HG02938 (cell line): ENCODE data around the gene CARD6.
"Not testable (repeated sequence)": the region's sequence is repeated elsewhere in the genome, so short reads cannot be mapped to it uniquely, and the experiment has no call there.

Source experiments
- ATAC-seq: cut with Tn5 transposase; IDR thresholded peaks from one replicate; pipeline ENCODE4 v1.9.1; 2021; ENCODE audit warnings: mild to moderate bottlenecking, moderate library complexity; ENCODE audit not compliant: unreplicated experiment

Gene CARD6

DNA sequence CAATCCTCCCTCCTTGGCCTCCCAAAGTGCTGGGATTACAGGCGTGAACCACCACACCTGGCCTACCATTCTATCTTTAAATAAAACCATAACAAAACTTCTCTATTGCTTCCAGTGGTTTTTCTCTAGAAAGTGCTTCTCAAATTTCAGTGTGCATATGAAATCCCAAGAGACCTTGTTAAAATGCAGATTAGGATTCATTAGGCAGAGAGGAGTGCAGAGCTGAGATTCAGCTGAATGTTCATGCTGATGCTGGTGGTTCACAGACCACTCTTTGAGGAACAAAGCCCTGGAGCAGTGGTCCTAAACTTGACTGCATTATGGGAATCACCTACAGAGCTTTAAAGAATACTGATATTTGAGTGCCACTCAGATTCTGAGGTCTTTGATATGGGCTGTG, 28.2 kb downstream of the CARD6 start:
- no peak for ATAC-seq

GRCh38 chr5:40871177-40871576, 30.0 kb downstream of the CARD6 start:
- ATAC-seq = no peak

DNA sequence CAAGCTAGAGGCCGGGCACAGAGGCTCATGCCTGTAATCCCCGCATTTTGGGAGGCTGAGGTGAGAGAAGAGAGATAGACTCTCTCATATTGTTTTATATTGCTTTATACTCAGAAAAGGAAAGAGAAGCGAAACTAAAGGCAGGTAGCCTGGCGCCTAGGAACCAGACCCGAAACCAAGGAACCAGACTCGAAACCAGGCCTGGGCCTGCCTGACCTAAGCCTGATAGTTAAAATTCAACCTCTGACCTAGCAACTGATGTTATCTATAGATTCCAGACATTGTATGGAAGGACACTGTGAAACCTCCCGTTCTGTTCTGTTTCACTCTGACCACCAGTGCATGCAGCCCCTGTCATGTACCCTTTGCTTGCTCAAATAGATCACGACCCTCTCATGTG, 31.1 kb downstream of the CARD6 start:
- ATAC-seq = not testable (repeated sequence)

- no peak for ATAC-seq
Measured at GRCh38 chr5:40873286-40873880, 32.2 kb downstream of the CARD6 start.

GRCh38 chr5:40875958-40876357, 34.8 kb downstream of the CARD6 start:
- ATAC-seq = no peak

GRCh38 chr5:40877371-40877988, 36.3 kb downstream of the CARD6 start:
- no peak for ATAC-seq

DNA sequence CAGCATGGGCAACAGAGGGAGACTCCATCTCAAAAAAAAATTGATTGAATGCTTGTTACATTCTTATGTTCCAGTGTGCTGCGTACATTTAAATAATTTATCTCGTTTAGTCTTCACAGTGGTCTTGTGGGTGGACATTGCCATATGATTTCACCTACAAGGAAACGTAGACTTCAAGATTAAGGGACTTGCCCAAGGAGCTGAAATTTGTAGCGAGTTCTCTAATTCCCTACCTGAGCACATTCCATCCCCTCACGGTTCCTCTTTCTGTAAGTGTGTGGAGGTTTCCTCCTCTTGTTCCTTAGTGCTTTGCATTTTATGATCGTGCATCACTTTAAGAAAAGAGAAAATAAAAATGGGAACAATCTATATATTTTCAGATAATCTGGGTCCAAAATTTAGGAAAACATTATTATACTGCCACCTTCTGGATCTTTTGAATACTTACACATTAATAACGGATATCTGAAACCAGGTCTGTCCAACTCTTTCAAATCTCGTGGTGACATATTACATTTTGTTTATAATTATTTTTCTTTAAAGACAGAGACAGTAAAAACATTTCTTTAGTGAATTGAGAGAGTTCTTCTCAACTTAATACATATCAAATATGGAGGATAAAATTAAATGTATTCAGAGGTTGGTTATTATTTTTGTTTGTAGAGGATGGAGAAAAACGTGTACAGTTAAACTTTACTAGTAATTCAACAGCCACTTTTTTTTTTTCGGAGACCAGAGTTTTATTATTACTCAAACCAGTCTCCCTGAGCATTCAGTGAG, 38.2 kb downstream of the CARD6 start:
- no peak for ATAC-seq

DNA sequence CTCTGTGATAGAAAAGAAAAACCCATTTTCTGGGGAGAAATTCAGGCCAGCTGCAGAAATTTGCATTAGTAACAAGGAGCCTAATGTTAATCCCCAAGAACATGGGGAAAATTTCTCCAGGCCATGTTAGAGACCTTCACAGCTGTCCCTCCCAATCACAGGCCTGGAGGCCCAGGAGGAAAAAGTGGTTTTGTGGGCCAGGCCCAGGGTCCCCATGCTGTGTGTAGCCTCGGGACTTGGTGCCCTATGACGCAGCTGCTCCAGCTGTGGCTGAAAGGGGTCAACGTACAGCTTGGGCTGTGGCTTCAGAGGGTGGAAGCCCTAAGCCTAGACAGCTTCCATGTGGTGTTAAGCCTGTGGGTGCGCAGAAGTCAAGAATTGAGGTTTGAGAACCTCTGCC, 41.1 kb downstream of the CARD6 start:
- ATAC-seq = no peak

GRCh38 chr5:40883051-40883450, 41.9 kb downstream of the CARD6 start:
- not testable (repeated sequence) for ATAC-seq

DNA sequence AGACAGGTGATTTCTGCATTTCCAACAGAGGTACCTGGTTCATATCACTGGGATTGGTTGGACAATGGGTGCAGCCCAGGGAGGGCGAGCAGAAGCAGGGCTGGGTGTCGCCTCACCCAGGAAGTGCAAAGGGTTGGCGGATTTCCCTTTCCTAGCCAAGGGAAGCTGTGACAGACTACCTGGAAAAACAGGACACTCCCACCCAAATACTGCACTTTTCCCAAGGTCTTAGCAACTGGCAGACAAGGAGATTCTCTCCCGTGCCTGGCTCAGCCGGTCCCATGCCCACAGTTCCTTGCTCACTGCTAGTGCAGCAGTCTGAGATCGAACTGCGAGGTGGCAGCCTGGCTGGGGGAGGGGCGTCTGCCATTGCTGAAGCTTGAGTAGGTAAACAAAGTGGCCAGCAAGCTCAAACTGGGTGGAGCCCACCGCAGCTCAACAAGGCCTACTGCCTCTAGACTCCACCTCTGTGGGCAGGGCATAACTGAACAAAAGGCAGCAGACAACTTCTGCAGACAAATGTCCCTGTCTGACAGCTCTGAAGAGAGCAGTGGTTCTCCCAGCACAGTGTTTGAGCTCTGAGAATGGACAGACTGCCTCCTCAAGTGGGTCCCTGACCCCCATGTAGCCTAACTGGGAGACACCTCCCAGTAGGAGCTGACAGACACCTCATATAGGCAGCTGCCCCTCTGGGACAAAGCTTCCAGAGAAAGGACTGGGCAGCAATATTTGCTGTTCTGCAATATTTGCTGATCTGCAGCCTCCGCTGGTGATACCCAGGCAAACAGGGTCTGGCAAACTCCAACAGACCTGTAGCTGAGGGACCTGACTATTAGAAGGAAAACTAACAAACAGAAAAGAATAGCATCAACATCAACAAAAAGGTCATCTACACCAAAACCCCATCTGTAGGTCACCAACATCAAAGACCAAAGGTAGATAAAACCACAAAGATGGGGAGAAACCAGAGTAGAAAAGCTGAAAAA, 54.6 kb downstream of the CARD6 start:
- ATAC-seq = not testable (repeated sequence)

DNA sequence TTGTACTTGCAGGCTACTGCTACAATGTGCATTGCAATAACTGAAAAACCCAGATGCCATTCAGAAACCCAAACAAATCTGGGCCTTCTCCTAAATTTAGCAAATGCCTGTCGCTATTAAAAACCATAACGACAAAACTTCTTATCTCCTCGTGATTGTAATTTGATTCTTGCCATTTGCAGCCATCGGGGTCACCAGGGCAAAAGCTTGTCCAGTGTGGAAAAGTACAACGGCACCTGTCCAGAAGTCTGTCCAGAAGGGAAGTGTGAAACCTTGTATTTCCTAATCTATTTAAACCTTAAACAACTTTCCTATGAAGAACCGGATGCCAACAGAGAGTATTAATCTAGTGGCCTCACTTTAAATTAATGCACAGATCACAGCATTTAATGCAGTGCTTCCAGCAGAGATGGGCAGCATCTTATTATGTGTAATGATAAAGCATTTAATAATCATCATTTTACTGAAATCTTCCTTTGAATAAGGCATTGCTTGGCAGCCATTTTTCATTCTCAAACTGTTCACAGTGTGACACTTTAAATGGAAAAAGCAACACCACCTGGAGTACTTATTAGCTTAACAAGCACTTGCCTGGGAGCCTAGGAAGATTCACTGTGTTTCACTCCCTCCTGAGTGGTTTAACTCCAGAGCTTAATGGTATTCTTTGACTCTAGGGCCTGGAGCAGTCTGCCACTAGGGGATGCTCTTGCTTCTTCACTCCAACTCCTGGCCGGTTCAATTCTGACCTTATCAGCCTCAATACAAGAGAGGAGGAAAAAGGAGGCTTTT, 63.2 kb downstream of the CARD6 start:
- peak; percentile 88 for ATAC-seq

DNA sequence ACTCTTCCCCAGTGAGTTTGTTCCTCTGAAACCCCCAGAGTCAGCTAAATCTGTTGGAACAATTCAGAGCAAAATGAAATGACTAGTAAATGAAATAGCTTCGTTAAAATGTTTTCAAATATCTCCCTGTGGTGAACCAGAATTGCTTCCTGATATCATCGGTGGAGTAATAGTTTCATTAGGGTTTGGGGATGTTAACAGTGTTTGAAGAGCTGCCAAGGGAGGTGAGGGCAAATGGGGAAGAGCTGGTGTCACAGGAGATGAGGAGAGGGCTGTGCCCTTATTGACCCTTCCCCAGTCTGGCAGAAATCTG, 63.8 kb downstream of the CARD6 start:
- no peak for ATAC-seq

DNA sequence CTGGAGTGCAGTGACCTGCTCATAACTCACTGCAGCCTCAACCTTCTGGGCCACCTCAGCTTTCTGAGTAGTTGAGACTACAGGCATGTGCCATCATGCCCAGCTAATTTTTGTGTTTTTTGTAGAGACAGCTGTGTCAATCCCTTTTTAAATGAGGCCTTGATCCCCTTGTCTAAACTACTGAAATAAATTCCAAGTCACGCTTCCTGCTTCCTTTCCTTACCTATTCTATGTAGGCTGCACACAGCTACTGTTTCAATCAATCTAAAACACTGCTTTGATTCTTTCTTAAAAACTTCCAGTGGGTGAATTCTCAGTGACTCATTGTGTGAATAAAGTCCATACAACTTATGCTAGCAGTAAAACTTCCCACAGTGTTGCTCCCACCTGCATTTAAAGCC, 65.2 kb downstream of the CARD6 start:
- ATAC-seq = no peak

DNA sequence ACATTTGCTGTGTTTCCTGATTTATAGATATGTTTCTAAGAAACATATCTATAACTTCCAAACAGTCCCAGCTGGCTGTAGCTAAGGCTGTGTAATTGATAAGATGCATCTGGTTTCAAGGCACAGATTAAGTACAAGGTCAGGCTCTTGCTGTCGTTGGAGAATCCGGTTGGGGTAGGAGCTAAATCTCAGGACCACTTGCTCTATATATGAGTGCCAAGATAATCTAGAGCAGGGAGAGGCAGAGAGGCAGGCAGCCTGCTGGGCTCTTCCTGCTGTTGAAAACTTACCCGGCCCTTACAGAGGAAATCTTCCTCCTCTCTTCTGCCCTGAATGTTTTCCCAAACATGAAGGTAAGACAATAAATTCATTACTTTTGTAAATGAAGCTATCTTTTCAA, 68.1 kb downstream of the CARD6 start, which contains the start of gene C7:
C7 (plus strand) TSS at position 234 of the 400 bp plus-strand sequence; CDS start at position 348, 114 bp downstream.
- ATAC-seq = no peak

GRCh38 chr5:40909723-40910122, 68.6 kb downstream of the CARD6 start:
- no peak for ATAC-seq
